Urinary bladder (tissue), 4 donors: ENCODE measurements around the gene NKX2-3. TPM values are rescaled to one million over a fixed set of nuclear protein-coding genes. Genes with fewer than 3 reads are reported as not detected.

Source experiments
- DNase-seq: peaks from one replicate; pipeline ENCODE4 v3.0.0-alpha.2; 2015; ENCODE audit errors: extremely low spot score
- H3K27ac ChIP-seq: one replicate; pipeline ENCODE4 v1.5.1; 2013; ENCODE audit warnings: low read depth, mild to moderate bottlenecking, moderate library complexity
- H3K36me3 ChIP-seq: one replicate; pipeline ENCODE4 v1.6.1; 2013; ENCODE audit warnings: mild to moderate bottlenecking, moderate library complexity; ENCODE audit not compliant: insufficient read depth
- H3K4me1 ChIP-seq: one replicate; pipeline ENCODE4 v1.6.1; 2013; ENCODE audit warnings: mild to moderate bottlenecking, moderate library complexity; ENCODE audit not compliant: insufficient read depth
- H3K4me3 ChIP-seq: one replicate; pipeline ENCODE4 v1.5.1; 2013; ENCODE audit warnings: low read depth, low read length
- WGBS: extraction: QIAGEN DNeasy Blood & Tissue Kit; methylation state at CpG from one replicate; pipeline ENCODE4 v1.1.7; 2013; 5-methylcytosine and 5-hydroxymethylcytosine counted together
- polyA plus RNA-seq: library from polyadenylated mRNA; stranded (reverse); fragments of 200-250 nt; gene quantifications from one replicate; pipeline ENCODE4 v1.2.3, GENCODE V29; 2013
- total RNA-seq: library from RNA; depleted of rRNA; stranded (reverse); fragments of >200 nt; gene quantifications from one replicate; pipeline ENCODE4 v1.2.3, GENCODE V29; 2014
- donor health status: healthy with polysubstance abuse.
- donor health status: healthy.

Gene NKX2-3
- total and polyA plus RNA-seq, 2 donors, result 0.11 TPM; not detected in 1

- no peaks in the 10 kb centered on the region for H3K36me3 ChIP-seq
- no peak for DNase-seq
- 9% methylated on average over 51 of the region's 51 CpGs for WGBS
- H3K4me1 ChIP-seq, result no peaks in the 10 kb centered on the region
- H3K27ac ChIP-seq, result no peak overlapping the region
- no peak overlapping the region for H3K4me3 ChIP-seq
These were observed 10.8 kb upstream of the NKX2-3 start for GRCh38 chr10:99521765-99522469.

GRCh38 chr10:99522470-99523250, 10.1 kb upstream of the NKX2-3 start:
- Histone ChIP-seq H3K27ac (no peak overlapping the region), H3K4me3 (no peak overlapping the region)

DNA sequence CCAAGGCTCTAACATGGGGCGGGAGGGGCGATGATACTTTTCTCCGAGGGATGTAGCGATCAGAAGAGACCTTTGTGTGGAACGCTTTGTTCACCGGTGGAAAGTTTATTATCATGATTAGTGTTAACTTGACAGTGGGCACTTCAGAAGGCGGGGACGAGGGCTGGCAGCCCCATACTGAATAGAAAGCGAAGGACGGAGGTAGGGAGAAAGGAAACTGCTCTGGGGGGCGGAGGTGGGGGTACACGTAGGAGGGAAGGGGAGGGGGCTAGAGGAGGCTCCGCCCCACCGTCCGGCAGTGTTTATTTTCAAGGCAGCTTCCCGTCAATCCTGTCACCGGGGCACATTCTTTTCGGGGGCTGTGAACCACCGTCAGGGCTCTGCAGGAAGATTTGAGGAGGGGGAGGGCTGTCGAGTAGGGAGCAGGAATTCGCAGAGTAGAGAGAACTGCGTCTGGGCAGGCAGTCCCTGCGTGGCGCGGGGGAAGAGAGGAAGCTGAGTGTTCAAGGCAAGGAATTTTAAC, 9.4 kb upstream of the NKX2-3 start:
- DNase-seq, result no peak
- no peaks in the 10 kb centered on the region for H3K4me1 ChIP-seq
- 1% methylated on average over 25 of the region's 25 CpGs for WGBS
- H3K4me3 ChIP-seq, result no peak overlapping the region
- H3K27ac ChIP-seq, result no peak overlapping the region
- no peaks in the 10 kb centered on the region for H3K36me3 ChIP-seq

More at GRCh38 chr10:99522470-99523250, 10.1 kb upstream of the NKX2-3 start:
- WGBS, result 10% methylated on average over 35 of the region's 35 CpGs
- H3K36me3 ChIP-seq, result no peaks in the 10 kb centered on the region
- no peaks in the 10 kb centered on the region for H3K4me1 ChIP-seq
- no peak for DNase-seq

DNA sequence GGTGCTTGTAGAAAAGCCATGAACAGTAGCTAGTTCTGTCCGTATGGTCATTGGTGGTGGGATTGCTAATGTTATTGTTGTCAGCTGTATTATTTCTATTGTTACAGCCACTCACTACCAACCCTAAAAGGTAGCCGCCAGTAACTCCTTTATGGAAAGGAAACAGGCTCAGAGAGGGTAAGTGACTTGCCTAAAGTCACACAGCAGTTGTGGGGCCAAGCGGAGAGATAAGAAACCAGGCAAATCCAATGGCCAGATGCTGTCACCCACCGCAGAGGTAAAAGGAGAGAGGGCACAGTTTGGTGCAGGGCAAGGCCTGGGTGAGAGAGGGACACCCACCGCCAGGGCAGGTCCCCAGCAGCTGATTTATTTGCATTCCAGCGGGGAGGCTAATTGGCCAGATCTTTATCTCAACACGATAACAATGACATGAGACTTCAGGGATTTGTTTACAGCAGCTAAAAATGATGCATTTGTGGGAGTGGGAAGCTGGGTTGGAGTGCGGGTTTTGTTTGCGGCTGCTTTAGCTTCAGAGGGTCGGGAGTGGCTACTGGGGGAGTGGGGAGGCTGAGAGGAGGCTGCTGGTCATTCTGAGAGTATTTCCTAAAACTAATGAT, 8.6 kb upstream of the NKX2-3 start:
- Histone ChIP-seq H3K4me3 (no peak overlapping the region), H3K27ac (no peak overlapping the region), H3K36me3 (no peaks in the 10 kb centered on the region), H3K4me1 (no peaks in the 10 kb centered on the region)
- WGBS, result 19% methylated on average over 10 of the region's 10 CpGs
- DNase-seq, result no peak

DNA sequence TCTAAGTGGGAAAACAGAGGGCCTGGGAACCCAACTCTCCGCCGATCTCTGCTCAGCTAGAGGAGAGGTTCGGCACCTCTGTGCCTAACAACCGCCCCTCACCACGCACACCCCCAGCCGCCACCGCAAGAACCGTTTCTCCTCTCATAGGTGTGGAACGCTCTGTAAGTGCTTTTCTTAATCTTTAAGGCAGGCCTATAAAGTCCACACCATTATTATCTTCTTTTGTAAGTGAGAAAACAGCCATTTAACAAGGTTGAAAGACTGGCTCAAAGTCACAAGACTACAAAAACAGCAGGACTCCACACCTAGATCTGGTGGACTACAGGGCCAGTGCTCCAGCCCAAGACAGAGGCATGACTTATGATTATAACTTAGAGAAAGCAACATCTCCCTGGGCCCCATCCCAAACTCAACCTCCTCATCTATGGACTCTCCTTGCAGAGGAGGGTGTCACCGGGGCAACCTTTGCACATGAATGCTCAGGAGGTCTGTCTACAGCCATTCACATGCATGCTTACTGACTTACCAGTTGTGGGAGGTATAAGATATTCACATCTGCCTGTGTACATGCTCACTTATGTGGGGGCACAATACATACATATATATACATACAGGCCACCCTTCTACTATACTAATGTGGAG, 7.9 kb upstream of the NKX2-3 start:
- no peak overlapping the region for H3K27ac ChIP-seq
- H3K4me3 ChIP-seq, result no peak overlapping the region
- no peak for DNase-seq
- no peaks in the 10 kb centered on the region for H3K4me1 ChIP-seq
- WGBS, result 44% methylated on average over 10 of the region's 10 CpGs
- H3K36me3 ChIP-seq, result no peaks in the 10 kb centered on the region

- H3K36me3 ChIP-seq, result no peaks in the 10 kb centered on the region
- peaks cover 1% of the 10 kb centered on the region for H3K4me1 ChIP-seq
- no peak overlapping the region for H3K27ac ChIP-seq
- no peak overlapping the region for H3K4me3 ChIP-seq
- no peak for DNase-seq
These were observed 6.8 kb upstream of the NKX2-3 start for GRCh38 chr10:99525897-99526296.

- H3K27ac ChIP-seq, result no peak overlapping the region
- WGBS, result 36% methylated on average over 24 of the region's 24 CpGs
- H3K4me1 ChIP-seq, result peaks cover 1% of the 10 kb centered on the region
- no peak for DNase-seq
- H3K4me3 ChIP-seq, result no peak overlapping the region
- H3K36me3 ChIP-seq, result no peaks in the 10 kb centered on the region
These were observed 5.8 kb upstream of the NKX2-3 start for GRCh38 chr10:99526861-99527504.

DNA sequence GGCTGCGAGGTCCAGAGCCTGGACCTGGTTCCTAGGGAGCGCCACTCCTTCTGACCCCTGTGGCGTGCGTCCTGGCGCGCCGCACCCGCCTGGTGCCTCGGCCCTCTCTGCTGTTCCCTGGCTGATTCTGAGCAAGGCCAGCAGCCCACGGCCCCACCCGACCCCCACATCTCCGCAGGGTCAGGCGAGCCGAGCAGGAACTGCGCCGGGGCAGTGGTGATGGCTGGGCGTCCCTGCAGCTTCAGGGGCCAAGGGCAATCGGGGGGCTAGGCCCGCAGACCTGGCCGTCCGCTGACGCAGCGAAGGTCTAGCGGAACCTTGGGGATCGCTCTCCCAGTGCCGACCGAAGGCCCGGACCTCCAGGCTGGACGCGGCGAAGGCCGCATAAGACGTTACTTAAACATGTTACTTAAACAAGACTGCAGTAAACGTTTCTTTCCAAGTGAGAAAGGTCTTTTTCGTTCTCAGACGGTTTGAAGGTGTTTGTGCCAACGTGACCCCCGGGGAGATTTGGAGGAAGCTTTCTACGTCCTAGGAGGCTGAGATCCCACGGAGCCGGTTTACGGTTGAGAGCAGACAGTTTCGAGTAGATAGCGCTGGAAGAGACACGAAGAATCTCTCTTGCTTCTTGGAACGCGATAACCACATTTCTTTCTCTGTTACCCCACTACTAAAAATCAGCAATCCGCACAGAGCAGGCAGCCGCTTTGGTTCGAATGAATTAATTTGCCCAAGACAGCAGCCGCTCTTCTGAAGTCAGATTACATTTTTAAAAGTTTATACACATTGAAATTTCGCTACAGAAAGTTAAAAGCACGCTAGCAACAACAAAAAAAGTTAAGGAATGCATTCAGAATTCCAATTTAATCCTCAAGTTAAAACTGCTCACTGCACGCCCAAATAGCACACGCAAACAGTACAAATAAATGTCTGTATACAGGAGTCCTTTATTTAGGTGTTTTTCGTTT, 4.9 kb upstream of the NKX2-3 start:
- Histone ChIP-seq H3K27ac (no peak overlapping the region), H3K4me3 (no peak overlapping the region), H3K4me1 (peaks cover 1% of the 10 kb centered on the region), H3K36me3 (no peaks in the 10 kb centered on the region)
- DNase-seq, result peak; percentile 23
- 15% methylated on average over 56 of the region's 56 CpGs for WGBS

GRCh38 chr10:99528494-99529441, 4.0 kb upstream of the NKX2-3 start:
- no peak overlapping the region for H3K4me3 ChIP-seq
- H3K27ac ChIP-seq, result no peak overlapping the region
- no peaks in the 10 kb centered on the region for H3K36me3 ChIP-seq
- 15% methylated on average over 10 of the region's 10 CpGs for WGBS
- DNase-seq, result no peak
- peaks cover 1% of the 10 kb centered on the region for H3K4me1 ChIP-seq

DNA sequence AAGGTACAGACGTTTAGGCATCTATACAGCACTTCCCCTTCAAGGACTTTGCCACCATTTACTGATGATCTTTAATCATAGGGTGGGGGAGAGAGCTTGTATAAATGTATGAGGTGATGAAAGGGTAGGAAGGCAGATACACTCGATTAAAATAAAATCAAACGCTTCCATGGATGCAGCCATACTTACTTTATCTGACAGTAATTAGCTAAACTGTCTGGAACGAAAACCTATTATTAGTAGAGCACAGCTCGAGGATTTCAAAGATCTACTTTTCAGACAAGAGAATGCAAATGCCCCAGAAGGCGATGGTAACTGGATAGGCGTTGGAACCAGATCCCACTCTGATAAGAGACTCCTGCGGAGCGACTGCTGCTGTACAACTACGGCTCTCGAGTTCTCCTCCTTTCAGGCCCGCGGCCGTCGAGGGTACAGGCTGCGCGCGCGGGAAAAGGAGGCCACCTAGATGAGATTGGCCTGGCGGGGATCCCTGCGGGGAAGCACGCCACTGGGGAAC, 3.1 kb upstream of the NKX2-3 start:
- H3K36me3 ChIP-seq, result no peaks in the 10 kb centered on the region
- no peak for DNase-seq
- no peak overlapping the region for H3K4me3 ChIP-seq
- WGBS, result 13% methylated on average over 22 of the region's 22 CpGs
- H3K4me1 ChIP-seq, result peaks cover 1% of the 10 kb centered on the region
- no peak overlapping the region for H3K27ac ChIP-seq
